Lower leg skin (tissue), 3 donors: ENCODE measurements around the gene CTDNEP1.

Experiments used
- CTCF ChIP-seq, 3 donors: fragments of 450-650 bp; IDR thresholded peaks; one replicate each; pipeline ENCODE4 v1.5.1; 2016; ENCODE audit warnings: antibody characterized with exemption in 3 of 3, mild to moderate bottlenecking in 3 of 3, moderate library complexity in 2 of 3
- POLR2A ChIP-seq, 2 donors: fragments of 450-650 bp; IDR thresholded peaks; one replicate each; pipeline ENCODE4 v1.6.1; 2016 to 2017; ENCODE audit warnings: antibody characterized with exemption in 2 of 2, mild to moderate bottlenecking in 1 of 2, moderate library complexity in 1 of 2

GRCh38 chr17:7240375-7240774 lies 11.2 kb downstream of the CTDNEP1 start:
- TF ChIP-seq CTCF (IDR thresholded peaks at IDR 0.05) (no peak), POLR2A (IDR thresholded peaks at IDR 0.05) (no peak)
